Measurements from ENCODE around the gene CYP39A1. TPM values are rescaled to one million over a fixed set of nuclear protein-coding genes. Genes with fewer than 3 reads are reported as not detected.

The CYP39A1 gene
- total and polyA plus RNA-seq, 2 of the 13 experiments (the other 11 are each of a cell fraction or from before 2014, with no cell fraction given): 0.13 TPM; not detected in 1

DNA sequence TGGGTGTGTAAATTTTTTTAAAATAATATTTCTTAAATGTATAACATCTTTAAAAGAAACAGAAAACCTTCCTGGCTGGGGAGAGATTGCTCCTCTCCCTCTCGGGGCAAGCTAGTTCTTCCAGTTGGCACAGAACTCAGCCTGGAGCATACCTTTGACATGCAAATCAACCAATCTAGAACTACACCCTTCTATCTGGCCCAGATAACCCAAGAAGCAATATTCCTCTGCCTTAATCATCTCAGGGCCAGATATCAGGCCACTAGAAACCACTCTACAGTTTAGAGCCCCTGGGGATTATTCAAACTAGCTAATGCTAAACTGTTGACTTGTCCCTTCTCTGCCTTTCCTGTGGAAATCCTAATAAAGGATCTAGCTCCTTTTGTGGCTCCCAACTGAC, 33.9 kb downstream of the CYP39A1 start:
- POLR2A ChIA-PET: no interaction called here
- ATAC-seq: no peak
- H3K36me3 ChIP-seq (replicated peaks in 1 of 2; ENCODE audit: control insufficient read depth in 1 of 2, insufficient read depth in 2 of 2, low read length in 2 of 2): no peaks in the 10 kb centered on the region
- FAIRE-seq: no peak
- BruUV-seq (replicated peaks): no TSS peak
- in situ Hi-C loops (cut with HindIII; ENCODE audit: extremely low pct_ligation_motif_present, low pct_unique_long_range_greater_than_20kb): no loop called here
- H3K27me3 ChIP-seq (ENCODE audit: control insufficient read depth in 1 of 2, insufficient read depth in 2 of 2, low read length in 2 of 2): no peaks in the 10 kb centered on the region
- no peak overlapping the region for H3K9ac ChIP-seq (ENCODE audit: insufficient read depth, low read depth, low read length)
- H3K4me3 ChIP-seq (replicated peaks in 1 of 3; ENCODE audit: insufficient read depth in 1 of 3, low read depth in 2 of 3, low read length in 3 of 3): no peak overlapping the region
- CTCF ChIA-PET (ENCODE audit: low intra/inter-chr PET ratio, low total read pairs): no interaction called here
- H3K4me2 ChIP-seq (ENCODE audit: low read depth, low read length): no peak overlapping the region
- no peak for TF ChIP-seq KLF13 (CRISPR knock-in tag; IDR thresholded peaks at IDR 0.05)
- no peak for TF ChIP-seq XRCC5 (optimal IDR thresholded peaks at IDR 0.05; ENCODE audit: low read length)
- no peak for TF ChIP-seq REL (CRISPR knock-in tag; conservative IDR thresholded peaks at IDR 0.05)
- TF ChIP-seq SP1 (IDR thresholded peaks at IDR 0.05): no peak
- TF ChIP-seq SP1 (CRISPR knock-in tag; IDR thresholded peaks at IDR 0.05): no peak
- H2AFZ ChIP-seq (ENCODE audit: low read length): no peak overlapping the region
- H3K9me3 ChIP-seq (ENCODE audit: low read length): no peaks in the 10 kb centered on the region
- H3K27ac ChIP-seq (ENCODE audit: extremely low read length, insufficient read depth, low read length): no peak overlapping the region
- no peaks in the 10 kb centered on the region for H3K4me1 ChIP-seq (ENCODE audit: insufficient read depth, low read length)
- intact Hi-C loops (cut with micrococcal nuclease; ENCODE audit: unreplicated experiment): no loop called here
- no peaks in the 10 kb centered on the region for H4K20me1 ChIP-seq (ENCODE audit: insufficient read depth, low read length)
- WGBS (ENCODE audit: low lambda C conversion rate): 44% methylated on average over 1 of the region's 1 CpG
- no peaks in the 10 kb centered on the region for H3K79me2 ChIP-seq (ENCODE audit: insufficient read depth, low read length)
- DNase-seq (ENCODE audit: low spot score): no peak

DNA sequence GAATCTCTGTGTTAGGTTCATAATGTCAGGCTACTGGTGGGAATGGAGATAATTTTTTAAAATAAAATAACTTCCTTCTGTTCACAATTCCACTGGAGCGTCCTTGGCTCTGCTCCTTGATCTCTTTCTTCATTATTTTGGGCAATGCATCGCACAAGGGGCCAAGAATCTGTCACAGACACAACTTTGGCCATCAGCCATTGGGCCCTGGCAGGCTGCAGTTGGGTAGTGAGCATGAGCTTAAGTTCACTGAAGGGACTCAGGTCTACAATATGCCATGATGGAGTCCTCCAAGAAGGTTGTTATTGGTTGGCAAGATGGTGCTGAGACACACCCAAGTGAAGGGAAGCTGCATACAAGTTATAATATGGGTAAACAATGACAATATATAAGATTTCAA, 40.0 kb downstream of the CYP39A1 start:
- BruUV-seq (replicated peaks): no TSS peak
- TF ChIP-seq UBTF (CRISPR knock-in tag; IDR thresholded peaks at IDR 0.05) (no peak), ZNF234 (CRISPR knock-in tag; conservative IDR thresholded peaks at IDR 0.05) (no peak), KLF13 (CRISPR knock-in tag; IDR thresholded peaks at IDR 0.05) (no peak)
- TF ChIP-seq, protein P1, sequence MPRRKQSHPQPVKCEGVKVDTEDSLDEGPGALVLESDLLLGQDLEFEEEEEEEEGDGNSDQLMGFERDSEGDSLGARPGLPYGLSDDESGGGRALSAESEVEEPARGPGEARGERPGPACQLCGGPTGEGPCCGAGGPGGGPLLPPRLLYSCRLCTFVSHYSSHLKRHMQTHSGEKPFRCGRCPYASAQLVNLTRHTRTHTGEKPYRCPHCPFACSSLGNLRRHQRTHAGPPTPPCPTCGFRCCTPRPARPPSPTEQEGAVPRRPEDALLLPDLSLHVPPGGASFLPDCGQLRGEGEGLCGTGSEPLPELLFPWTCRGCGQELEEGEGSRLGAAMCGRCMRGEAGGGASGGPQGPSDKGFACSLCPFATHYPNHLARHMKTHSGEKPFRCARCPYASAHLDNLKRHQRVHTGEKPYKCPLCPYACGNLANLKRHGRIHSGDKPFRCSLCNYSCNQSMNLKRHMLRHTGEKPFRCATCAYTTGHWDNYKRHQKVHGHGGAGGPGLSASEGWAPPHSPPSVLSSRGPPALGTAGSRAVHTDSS (CRISPR knock-in tag; conservative IDR thresholded peaks at IDR 0.05): no peak
- TF ChIP-seq, protein P2, sequence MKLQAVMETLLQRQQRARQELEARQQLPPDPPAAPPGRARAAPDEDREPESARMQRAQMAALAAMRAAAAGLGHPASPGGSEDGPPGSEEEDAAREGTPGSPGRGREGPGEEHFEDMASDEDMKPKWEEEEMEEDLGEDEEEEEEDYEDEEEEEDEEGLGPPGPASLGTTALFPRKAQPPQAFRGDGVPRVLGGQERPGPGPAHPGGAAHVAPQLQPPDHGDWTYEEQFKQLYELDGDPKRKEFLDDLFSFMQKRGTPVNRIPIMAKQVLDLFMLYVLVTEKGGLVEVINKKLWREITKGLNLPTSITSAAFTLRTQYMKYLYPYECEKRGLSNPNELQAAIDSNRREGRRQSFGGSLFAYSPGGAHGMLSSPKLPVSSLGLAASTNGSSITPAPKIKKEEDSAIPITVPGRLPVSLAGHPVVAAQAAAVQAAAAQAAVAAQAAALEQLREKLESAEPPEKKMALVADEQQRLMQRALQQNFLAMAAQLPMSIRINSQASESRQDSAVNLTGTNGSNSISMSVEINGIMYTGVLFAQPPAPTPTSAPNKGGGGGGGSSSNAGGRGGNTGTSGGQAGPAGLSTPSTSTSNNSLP (IDR thresholded peaks at IDR 0.05; ENCODE audit: low read depth, low read length): no peak
- FAIRE-seq: no peak
- Histone ChIP-seq H3K9ac (ENCODE audit: insufficient read depth, low read depth, low read length) (no peak overlapping the region), H3K9me3 (ENCODE audit: low read length) (no peaks in the 10 kb centered on the region), H2AFZ (ENCODE audit: low read length) (no peak overlapping the region), H3K27me3 (ENCODE audit: control insufficient read depth in 1 of 2, insufficient read depth in 2 of 2, low read length in 2 of 2) (no peaks in the 10 kb centered on the region), H3K4me3 (replicated peaks in 1 of 3; ENCODE audit: insufficient read depth in 1 of 3, low read depth in 2 of 3, low read length in 3 of 3) (no peak overlapping the region), H4K20me1 (ENCODE audit: insufficient read depth, low read length) (no peaks in the 10 kb centered on the region), H3K79me2 (ENCODE audit: insufficient read depth, low read length) (no peaks in the 10 kb centered on the region), H3K4me2 (ENCODE audit: low read depth, low read length) (no peak overlapping the region), H3K36me3 (replicated peaks in 1 of 2; ENCODE audit: control insufficient read depth in 1 of 2, insufficient read depth in 2 of 2, low read length in 2 of 2) (no peaks in the 10 kb centered on the region), H3K27ac (ENCODE audit: extremely low read length, insufficient read depth, low read length) (no peak overlapping the region), H3K4me1 (ENCODE audit: insufficient read depth, low read length) (no peaks in the 10 kb centered on the region)
- ATAC-seq: no peak
- POLR2A ChIA-PET: no interaction called here
- in situ Hi-C loops (cut with HindIII; ENCODE audit: extremely low pct_ligation_motif_present, low pct_unique_long_range_greater_than_20kb): no loop called here
- CTCF ChIA-PET (ENCODE audit: low intra/inter-chr PET ratio, low total read pairs): no interaction called here
- intact Hi-C loops (cut with micrococcal nuclease; ENCODE audit: unreplicated experiment): no loop called here
- DNase-seq (ENCODE audit: low spot score): no peak
- 3% methylated on average over 2 of the region's 2 CpGs for WGBS (ENCODE audit: low lambda C conversion rate)

Measured in HepG2 (cell line).